HG03457 (cell line): ENCODE data around the gene ACSL6.
"Not testable (repeated sequence)": the region's sequence is repeated elsewhere in the genome, so short reads cannot be mapped to it uniquely, and the experiment has no call there.

Source experiments
- ATAC-seq: cut with Tn5 transposase; IDR thresholded peaks from one replicate; pipeline ENCODE4 v1.9.1; 2021; ENCODE audit warnings: moderate number of reproducible peaks; ENCODE audit not compliant: unreplicated experiment

ACSL6 gene

DNA sequence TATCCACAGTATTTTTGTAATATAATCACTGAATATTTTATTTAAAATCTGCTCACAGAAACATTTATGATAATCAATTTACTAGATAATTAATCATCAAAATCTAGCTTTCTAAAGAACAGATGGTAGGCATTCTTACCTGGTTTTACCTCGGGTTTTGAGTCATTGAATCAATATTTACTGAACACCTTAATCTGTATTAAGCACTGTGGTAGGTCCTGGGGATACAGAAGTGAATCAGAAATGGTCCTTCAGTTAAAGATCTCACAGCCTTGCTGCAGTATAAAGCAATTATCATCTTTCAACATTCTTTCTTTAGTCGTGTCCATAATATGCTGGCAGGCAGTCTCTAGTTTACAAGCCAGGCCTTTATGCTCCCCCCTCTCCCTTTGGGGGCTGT is 64.0 kb downstream of the ACSL6 start:
- no peak for ATAC-seq

DNA sequence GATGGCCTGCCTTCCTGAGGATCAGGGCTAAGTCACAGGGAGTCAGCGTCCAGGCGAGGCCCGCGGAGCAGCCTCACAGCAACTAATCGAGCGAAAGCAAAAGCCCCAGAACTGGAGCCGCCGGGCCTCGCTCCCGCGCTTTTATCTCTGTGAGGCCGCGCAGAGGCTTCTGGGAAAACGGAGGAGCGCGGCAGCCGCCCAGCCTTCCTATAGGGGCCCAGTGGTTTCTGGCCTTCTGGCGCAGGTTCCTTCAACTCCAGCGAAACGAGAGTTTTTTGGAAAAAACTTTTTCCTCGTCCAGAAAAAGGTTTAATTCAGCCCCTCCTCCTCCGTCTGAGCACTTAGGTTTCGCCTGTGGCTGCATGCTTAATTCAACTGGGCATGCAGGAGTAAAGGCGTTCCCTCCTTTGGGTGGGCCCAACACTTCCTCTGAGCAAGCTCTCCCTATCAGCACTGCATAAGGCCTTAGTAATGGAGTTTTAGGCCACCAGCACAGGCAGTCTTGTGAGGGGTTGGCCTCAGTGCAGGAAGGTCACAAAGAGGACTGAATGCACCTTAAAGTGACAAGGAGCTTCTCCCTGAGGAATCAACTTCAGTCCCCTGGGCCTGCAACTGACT is 65.8 kb downstream of the ACSL6 start, which contains the start of gene MEIKIN:
Gene MEIKIN, minus strand, starts transcription at position 113 of the 618 bp plus-strand sequence. CDS start 158 bp downstream, outside the sequence.
- no peak for ATAC-seq

DNA sequence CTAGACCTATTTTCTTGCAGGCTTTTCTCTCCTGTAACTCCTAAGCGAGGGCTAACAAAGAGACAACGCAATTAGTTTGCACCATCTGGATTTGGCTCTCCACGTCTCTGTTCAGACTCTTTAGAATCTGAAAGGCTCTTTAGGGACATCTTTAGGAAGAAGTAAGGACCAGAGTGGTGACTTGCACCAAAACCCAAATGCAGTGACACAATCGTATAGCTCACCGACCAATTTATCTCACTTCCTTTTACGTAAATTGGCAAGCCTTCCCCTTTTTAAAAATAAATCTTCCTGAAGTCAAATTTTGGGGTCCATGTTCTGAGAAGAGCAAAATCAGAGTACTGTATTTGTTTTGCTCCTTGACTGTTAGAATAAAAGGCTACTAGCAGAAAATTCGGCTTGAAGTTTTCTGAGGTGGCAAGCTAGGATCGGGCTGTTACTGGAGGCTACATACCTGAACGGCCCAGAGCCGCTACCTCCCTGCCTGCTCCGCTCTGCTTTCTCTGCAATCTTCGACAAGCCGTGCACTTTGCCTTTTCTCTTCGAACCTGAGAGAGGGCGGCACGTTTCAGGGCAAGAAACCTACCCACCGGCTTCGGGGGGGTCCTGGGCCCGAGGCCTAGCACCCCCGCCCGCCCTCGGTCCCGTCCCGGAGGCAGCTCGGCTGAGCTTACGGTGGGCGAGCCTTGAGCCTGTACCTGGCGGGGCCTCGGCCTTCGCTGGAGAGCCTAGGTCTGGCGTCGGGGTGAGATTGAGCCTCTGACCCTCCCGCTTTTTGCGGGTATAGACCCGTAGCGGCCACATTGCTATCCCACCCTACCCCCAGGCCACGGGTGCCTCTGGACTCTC is 66.5 kb downstream of the ACSL6 start:
- ATAC-seq: no peak

DNA sequence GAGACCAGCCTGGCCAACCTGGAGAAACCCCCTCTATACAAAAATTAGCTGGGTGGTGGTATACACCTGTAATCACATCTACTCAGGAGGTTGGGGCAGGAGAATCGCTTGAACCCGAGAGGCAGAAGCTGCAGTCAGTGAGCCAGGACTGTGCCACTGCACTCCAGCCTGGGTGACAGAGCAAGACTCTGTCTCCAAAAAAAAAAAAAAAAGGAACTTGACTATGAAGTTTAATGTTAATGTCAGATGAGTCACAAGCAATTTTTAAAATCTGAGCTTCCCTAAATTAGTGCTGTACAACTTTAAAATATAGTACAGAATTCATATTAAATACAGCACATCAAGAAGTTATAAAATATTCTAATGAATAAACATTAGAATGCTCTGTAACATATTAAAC is 67.5 kb downstream of the ACSL6 start:
- ATAC-seq: no peak

DNA sequence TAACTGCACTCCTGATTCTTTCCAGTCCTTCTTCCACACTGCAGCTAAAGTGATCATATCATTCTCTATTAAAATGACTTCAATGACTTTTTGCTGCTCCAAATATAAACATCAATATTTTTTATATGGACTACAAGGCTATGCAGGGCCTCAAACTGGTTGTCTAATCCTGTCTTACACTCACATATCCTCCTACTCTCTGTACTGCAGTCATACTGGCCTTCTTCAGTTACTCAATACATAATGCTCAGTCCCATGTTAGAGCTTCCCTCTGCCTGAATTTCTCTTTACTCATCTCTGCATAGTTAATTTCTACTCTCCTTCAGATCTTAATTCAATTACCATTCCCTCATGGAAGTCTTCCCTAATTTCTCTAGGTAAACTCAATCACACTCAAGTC is 69.4 kb downstream of the ACSL6 start:
- no peak for ATAC-seq

DNA sequence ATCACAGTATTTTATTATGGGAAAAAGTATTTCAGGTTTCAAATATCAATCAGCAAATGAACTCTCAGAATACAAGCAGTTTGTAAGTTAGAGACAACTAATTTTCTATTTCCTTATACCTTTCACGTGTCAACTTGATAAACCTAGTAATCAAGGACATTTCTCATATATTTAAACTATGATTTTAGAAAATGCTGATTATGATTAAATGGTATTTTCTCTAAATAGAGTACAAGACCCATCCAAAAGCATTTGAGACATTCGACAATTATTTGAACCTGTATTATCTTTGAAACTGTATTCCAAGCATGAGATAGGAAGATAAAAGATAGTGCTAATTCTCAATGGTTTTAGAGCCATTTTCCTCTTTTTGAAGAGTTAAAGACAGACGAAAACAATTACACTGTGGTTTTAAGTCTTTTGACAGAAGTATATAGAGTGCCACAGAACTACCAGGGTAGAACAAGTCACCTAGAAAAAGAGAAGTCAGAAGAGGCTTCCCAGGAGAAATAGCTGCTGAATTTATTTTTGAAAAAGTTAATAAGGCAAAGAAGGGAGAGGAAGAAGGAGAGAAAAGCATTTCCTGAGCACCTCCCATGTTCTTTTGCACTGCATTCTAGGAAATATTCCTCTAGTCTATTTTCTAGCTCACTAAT is 71.6 kb downstream of the ACSL6 start:
- no peak for ATAC-seq

DNA sequence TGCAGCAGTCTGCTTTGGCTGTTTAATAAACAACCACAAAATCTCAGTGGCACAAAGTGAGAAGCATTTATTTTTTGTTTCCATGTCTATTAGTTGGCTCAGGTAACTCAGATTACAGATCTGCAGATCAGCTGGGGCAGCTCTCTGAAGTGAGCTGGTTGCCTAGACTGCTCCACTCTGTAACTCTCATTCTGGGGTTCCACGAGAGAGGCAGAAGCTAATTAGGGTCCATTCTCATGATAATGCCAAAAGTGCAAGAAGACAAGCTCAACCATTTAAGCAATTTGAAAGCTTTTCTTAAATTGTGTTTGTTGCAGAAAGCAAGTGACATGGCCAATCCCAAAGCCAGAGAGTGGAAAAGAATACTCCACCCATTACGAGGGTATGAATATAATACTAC is 79.2 kb downstream of the ACSL6 start:
- ATAC-seq: no peak

DNA sequence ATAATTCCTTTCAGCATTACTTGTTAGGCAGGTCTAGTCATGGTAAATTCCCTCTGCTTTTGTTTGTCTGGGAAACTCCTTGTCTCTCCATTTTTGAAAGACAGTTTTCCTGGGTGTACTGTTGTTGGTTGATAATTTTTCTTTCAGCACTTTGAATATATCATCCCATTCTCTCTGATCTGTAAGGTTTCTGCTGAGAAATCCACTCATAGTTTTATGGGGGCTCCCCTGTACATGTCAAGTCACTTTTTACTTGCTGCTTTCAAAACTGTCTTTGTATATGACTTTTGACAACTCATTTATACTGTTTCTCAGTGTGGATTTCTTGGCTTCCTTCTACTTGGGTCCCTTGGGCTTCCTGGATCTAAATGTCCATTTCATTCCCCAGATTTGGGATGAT is 82.5 kb downstream of the ACSL6 start:
- no peak for ATAC-seq

DNA sequence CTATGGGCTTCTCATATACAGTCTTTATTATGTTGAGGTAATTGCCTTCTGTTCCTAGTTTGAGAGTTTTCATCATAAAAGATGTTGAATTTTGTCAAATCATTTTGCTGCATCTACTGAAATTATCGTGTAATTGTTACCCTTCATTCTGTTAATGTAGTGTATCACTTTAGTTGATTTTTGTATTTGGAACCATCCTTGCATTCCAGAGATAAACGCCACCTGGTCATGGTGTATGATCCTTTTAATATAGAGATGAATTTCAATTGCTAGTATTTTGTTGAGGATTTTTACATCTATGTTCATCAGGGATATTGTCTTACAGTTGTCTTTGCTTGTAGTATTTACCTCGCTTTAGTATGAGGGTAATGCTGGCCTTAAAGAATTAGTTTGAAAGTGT is 85.3 kb downstream of the ACSL6 start:
- no peak for ATAC-seq

DNA sequence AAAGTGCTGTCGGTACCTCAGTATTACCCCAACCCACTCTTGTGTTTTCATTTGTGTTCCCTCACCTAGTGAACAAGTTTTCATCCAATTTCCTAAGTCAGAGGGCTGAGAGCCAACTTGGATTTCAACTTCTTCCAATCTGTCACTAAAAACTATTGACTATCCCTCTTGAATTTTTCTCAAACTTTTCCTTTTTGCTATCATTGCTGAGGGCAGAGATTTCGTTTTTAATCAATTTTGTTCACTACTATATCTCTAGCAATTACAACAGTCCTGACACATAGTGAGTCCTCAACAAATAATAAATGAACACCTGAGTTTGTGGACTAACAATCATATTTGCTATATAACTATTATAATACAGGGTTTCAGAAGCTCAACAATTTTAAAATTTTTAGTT is 95.0 kb downstream of the ACSL6 start:
- ATAC-seq: no peak

DNA sequence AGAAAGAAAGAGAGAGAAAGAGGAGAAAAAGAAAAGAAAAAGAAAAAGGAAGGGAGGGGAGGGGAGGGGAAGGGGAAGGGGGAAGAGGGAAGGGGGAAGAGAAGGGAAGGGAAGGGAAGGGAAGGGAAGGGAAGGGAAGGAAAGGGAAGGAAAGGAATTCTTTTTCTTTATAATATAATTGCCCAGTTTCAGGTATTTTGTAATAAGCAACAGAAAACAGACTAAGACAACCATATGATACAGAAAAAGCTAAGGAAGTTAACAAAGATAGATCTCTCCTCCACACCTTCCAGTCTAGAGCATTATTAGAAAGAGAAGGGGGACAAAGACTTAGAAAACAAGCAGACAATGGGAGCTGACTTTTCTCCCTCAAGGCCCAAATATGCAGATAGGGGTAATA is 97.0 kb downstream of the ACSL6 start:
- ATAC-seq: no peak

DNA sequence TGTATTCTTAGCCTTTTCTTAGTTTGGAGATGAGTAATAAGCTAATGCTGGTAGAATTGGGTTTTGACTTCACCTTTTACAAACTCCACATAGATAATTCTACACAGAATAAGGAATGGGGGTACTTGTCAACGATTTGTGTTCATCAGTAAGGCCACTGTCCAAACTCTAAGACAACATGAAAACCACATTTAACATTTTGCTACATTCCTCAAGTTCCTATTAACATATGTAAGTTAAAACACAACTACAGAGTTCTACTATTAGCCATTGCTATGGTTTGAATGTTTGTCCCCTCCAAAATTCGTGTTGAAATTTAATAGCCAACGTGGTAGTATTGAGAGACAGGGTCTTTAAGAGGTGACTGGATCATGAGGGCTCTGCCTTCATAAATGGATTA is 97.9 kb downstream of the ACSL6 start:
- no peak for ATAC-seq

DNA sequence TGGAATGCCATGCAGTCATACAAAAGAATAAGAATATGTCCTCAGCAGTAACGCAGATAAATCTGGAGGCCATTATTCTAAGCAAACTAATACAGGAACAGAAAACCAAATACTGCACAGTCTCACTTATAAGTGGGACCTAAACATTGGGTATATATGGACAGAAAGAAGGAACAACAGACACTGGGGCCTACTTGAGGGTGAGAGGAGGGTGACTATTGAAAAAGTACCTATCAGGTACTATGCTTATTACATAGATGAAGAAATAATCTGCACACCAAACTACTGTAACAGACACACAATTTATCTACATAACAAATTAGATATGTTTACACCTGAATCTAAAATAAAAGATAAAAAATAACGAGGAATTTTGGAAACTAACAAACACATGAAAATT is 104.8 kb downstream of the ACSL6 start:
- ATAC-seq: no peak

DNA sequence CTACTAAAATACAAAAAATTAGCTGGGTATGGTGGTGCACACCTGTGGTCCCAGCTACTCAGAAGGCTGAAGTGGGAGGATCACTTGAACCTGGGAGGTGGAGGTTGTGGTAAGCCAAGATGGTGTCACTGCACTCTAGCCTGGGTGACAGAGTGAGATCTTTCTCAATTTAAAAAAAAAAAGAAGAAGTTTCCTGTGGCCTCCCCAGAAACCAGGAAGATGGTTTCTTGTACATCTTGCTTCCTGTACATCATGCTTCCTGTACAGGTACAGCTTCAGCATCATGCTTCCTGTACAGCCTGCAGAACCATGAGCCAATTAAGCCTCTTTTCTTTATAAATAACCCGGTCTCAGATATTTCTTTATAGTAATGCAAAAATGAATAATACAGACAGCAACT is 109.2 kb downstream of the ACSL6 start:
- ATAC-seq: not testable (repeated sequence)
